Type B pancreatic cell (in vitro differentiated cells): ENCODE results near the gene AHCYL2. TPM values are rescaled to one million over a fixed set of nuclear protein-coding genes. Genes with fewer than 3 reads are reported as not detected.
A peak's percentile ranks its signal among the peaks of the same experiment; 100 is the strongest.

ENCODE experiments used
- DNase-seq: peaks from one replicate; pipeline ENCODE4 v3.0.0; 2021; ENCODE audit warnings: mixed read lengths; ENCODE audit not compliant: unreplicated experiment; ENCODE audit errors: extremely low spot score
- H3K27ac Mint-ChIP-seq: 2 replicates; pipeline ENCODE4 v1.8.0; 2021; ENCODE audit warnings: mild to moderate bottlenecking, mixed read lengths
- H3K27me3 Mint-ChIP-seq: 2 replicates; pipeline ENCODE4 v1.8.0; 2021; ENCODE audit warnings: mixed read lengths
- H3K36me3 Mint-ChIP-seq: 2 replicates; pipeline ENCODE4 v1.8.0; 2021; ENCODE audit warnings: mixed read lengths
- H3K4me1 Mint-ChIP-seq: one replicate; pipeline ENCODE4 v1.8.0; 2021; ENCODE audit warnings: mixed read lengths; ENCODE audit not compliant: unreplicated experiment
- H3K4me3 Mint-ChIP-seq: 2 replicates; pipeline ENCODE4 v1.8.0; 2021; ENCODE audit warnings: mild to moderate bottlenecking, mixed read lengths
- H3K9me3 Mint-ChIP-seq: 2 replicates; pipeline ENCODE4 v1.8.0; 2021; ENCODE audit warnings: mixed read lengths
- CTCF ChIP-seq: fragments of 200-600 bp; sonication (generic); conservative IDR thresholded peaks from 2 replicates; pipeline ENCODE4 v1.5.0; 2021; ENCODE audit warnings: antibody characterized with exemption, mild to moderate bottlenecking
- total RNA-seq: library from RNA; stranded (reverse); gene quantifications from 2 replicates; pipeline ENCODE4 v1.2.1, GENCODE V29; 2021; ENCODE audit warnings: low replicate concordance

AHCYL2 gene
- total RNA-seq, 1 donor from 2014 or later: 27.8 TPM

GRCh38 chr7:129283936-129284335 lies 59.1 kb downstream of the AHCYL2 start:
- no peaks in the 10 kb centered on the region for H3K27me3 Mint-ChIP-seq
- no peak overlapping the region for H3K27ac Mint-ChIP-seq
- peaks cover 3% of the 10 kb centered on the region for H3K36me3 Mint-ChIP-seq
- H3K4me1 Mint-ChIP-seq: peaks cover 6% of the 10 kb centered on the region
- no peak for TF ChIP-seq CTCF
- H3K4me3 Mint-ChIP-seq: no peak overlapping the region
- H3K9me3 Mint-ChIP-seq: no peaks in the 10 kb centered on the region
- no peak for DNase-seq

- DNase-seq: no peak
- Mint-ChIP-seq H3K9me3 (no peaks in the 10 kb centered on the region), H3K36me3 (no peaks in the 10 kb centered on the region), H3K4me3 (no peak overlapping the region), H3K27ac (peak overlapping the region; percentile 57), H3K4me1 (peaks cover 6% of the 10 kb centered on the region), H3K27me3 (no peaks in the 10 kb centered on the region)
- no peak for TF ChIP-seq CTCF
Measured at GRCh38 chr7:129285111-129285510, 60.3 kb downstream of the AHCYL2 start.

GRCh38 chr7:129292861-129293260 lies 68.0 kb downstream of the AHCYL2 start:
- no peak for TF ChIP-seq CTCF
- peaks cover 3% of the 10 kb centered on the region for H3K36me3 Mint-ChIP-seq
- peaks cover 7% of the 10 kb centered on the region for H3K27me3 Mint-ChIP-seq
- H3K4me3 Mint-ChIP-seq: no peak overlapping the region
- no peaks in the 10 kb centered on the region for H3K9me3 Mint-ChIP-seq
- no peak for DNase-seq
- H3K4me1 Mint-ChIP-seq: peaks cover 9% of the 10 kb centered on the region
- H3K27ac Mint-ChIP-seq: no peak overlapping the region

GRCh38 chr7:129295015-129295423 lies 70.2 kb downstream of the AHCYL2 start:
- Mint-ChIP-seq H3K4me1 (peaks cover 9% of the 10 kb centered on the region), H3K36me3 (peaks cover 3% of the 10 kb centered on the region), H3K27ac (no peak overlapping the region), H3K27me3 (peaks cover 7% of the 10 kb centered on the region), H3K4me3 (no peak overlapping the region), H3K9me3 (no peaks in the 10 kb centered on the region)
- DNase-seq: no peak
- no peak for TF ChIP-seq CTCF

GRCh38 chr7:129298268-129298893 lies 73.6 kb downstream of the AHCYL2 start:
- no peak for DNase-seq
- TF ChIP-seq CTCF: peak; percentile 82
- Mint-ChIP-seq H3K27me3 (peaks cover 7% of the 10 kb centered on the region), H3K9me3 (peaks cover 7% of the 10 kb centered on the region), H3K27ac (no peak overlapping the region), H3K4me3 (no peak overlapping the region), H3K36me3 (peaks cover 17% of the 10 kb centered on the region), H3K4me1 (peaks cover 9% of the 10 kb centered on the region)
